ENCODE data around the gene KDM5B.
"Not testable (repeated sequence)": the region's sequence is repeated elsewhere in the genome, so short reads cannot be mapped to it uniquely, and the experiment has no call there.

The KDM5B gene

GRCh38 chr1:202812176-202813026 is 4.2 kb upstream of the KDM5B start:
- no peak for DNase-seq (ENCODE audit: low spot score)

- DNase-seq (ENCODE audit: low spot score) = peak; percentile 39
Observed at GRCh38 chr1:202811296-202812175, 3.3 kb upstream of the KDM5B start.

- DNase-seq (ENCODE audit: low spot score) = peak; percentile 99
Observed at GRCh38 chr1:202810615-202811295, 2.5 kb upstream of the KDM5B start, which contains the start of gene PCAT6. Gene PCAT6, plus strand, starts transcription at chr1:202810954.

GRCh38 chr1:202810193-202810614 is 2.0 kb upstream of the KDM5B start:
- no peak for DNase-seq (ENCODE audit: low spot score)

GRCh38 chr1:202809597-202810159 is 1.5 kb upstream of the KDM5B start:
- DNase-seq (ENCODE audit: low spot score) = no peak

GRCh38 chr1:202807451-202807925 is 733 bp downstream of the KDM5B start:
- peak; percentile 71 for DNase-seq (ENCODE audit: low spot score)

- DNase-seq (ENCODE audit: low spot score) = peak; percentile 33
Observed at GRCh38 chr1:202806845-202807450, 1.3 kb downstream of the KDM5B start.

GRCh38 chr1:202805886-202806844 is 2.1 kb downstream of the KDM5B start:
- DNase-seq (ENCODE audit: low spot score) = no peak

GRCh38 chr1:202804126-202804525 is 4.1 kb downstream of the KDM5B start:
- DNase-seq (ENCODE audit: low spot score) = no peak

GRCh38 chr1:202802998-202803932 is 5.0 kb downstream of the KDM5B start:
- no peak for DNase-seq (ENCODE audit: low spot score)

- no peak for DNase-seq (ENCODE audit: low spot score)
Observed at GRCh38 chr1:202802034-202802433, 6.2 kb downstream of the KDM5B start.

GRCh38 chr1:202801175-202801574 is 7.0 kb downstream of the KDM5B start:
- DNase-seq (ENCODE audit: low spot score) = no peak

- DNase-seq (ENCODE audit: low spot score) = no peak
Observed at GRCh38 chr1:202800742-202801141, 7.5 kb downstream of the KDM5B start.

- no peak for DNase-seq (ENCODE audit: low spot score)
Observed at GRCh38 chr1:202798792-202799331, 9.4 kb downstream of the KDM5B start.

- DNase-seq (ENCODE audit: low spot score) = no peak
Observed at GRCh38 chr1:202798260-202798659, 10.0 kb downstream of the KDM5B start.

- no peak for DNase-seq (ENCODE audit: low spot score)
Observed at GRCh38 chr1:202796670-202797069, 11.6 kb downstream of the KDM5B start.

GRCh38 chr1:202794931-202795330 is 13.3 kb downstream of the KDM5B start:
- not testable (repeated sequence) for DNase-seq (ENCODE audit: low spot score)

GRCh38 chr1:202794051-202794740 is 14.0 kb downstream of the KDM5B start:
- DNase-seq (ENCODE audit: low spot score) = no peak
